GM21528 (cell line): Measurements from ENCODE around the gene EHD4.

ENCODE experiments used
- ATAC-seq: cut with Tn5 transposase; IDR thresholded peaks from one replicate; pipeline ENCODE4 v1.9.1; 2021; ENCODE audit warnings: mild to moderate bottlenecking, moderate library complexity; ENCODE audit not compliant: unreplicated experiment, low FRiP score

The EHD4 gene

DNA sequence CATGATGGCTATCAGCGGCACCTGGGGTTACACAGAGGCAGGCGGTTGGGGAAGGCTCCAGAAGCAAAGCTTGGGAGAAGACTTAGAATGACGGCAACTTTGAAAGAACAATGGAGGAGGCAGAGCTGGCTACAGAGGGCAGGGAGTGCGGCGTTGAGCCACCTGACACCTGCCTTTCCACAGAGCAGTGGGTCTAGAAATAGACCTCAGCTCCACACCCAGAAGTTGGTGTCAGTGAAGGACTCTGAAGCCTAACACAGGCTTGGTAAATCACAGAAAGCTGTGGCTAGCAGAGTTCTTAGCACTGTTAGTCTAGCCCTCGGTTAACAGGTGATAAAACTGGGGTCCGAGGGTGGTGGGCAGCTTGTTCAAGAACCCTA, 23.1 kb upstream of the EHD4 start:
- ATAC-seq = no peak

- ATAC-seq = no peak
Measured at GRCh38 chr15:41994772-41995475, 22.6 kb upstream of the EHD4 start.

GRCh38 chr15:41994171-41994650, 21.9 kb upstream of the EHD4 start:
- ATAC-seq = no peak

GRCh38 chr15:41993472-41994170, 21.3 kb upstream of the EHD4 start:
- no peak for ATAC-seq

GRCh38 chr15:41992803-41993190, 20.4 kb upstream of the EHD4 start:
- ATAC-seq = no peak

DNA sequence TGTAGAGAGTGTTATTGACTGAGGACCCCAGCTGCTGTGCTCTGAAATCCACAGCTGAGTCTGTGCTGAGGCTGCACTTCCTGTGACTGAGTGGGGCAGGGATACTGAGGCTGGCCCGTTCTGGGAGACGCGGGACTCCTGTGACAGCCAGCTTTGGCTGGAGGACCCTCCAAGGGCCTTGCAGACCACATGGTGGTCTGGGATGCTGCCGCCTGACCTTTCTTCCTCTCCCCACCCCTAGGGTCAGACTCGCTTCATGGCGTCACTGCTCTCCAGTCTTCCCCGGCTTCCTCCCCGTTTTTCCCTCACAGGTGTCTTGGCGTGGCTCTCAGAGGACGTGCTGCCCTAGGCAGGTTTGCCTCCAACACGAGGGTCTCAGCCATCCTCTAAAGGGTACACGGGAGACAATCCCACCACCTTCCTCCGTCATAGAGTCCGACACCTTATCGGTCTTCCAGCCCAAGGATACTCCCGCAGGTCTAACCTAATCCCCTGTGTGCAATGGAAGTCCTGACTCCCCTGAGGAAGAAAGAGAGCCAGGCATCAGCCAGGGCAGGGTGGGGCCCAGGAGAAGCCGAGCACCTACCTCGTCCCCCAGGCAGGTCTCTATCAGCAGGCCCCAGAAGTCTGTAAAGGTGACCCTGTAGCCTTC, 19.9 kb upstream of the EHD4 start:
- ATAC-seq = no peak

DNA sequence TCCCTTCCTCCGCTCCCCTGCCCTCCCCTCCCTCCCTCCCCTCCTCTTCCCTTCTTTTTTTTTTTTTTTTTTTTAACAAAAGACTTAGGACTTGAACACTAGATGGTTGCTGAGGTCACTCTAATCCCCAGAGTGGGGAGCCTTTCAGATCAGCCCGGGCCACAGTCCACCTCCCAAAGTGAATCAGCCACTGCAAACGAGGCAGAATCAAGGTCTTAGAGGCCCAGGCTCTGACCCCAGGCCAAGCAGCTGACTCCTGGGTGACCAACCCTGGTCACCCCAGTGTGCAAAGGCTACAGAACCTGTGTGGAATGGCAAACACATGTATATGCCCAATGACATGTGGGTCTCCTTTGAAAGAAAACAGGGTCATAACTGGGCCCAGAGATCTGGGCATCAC, 18.3 kb upstream of the EHD4 start:
- no peak for ATAC-seq

- no peak for ATAC-seq
Measured at GRCh38 chr15:41990243-41990605, 17.9 kb upstream of the EHD4 start.

DNA sequence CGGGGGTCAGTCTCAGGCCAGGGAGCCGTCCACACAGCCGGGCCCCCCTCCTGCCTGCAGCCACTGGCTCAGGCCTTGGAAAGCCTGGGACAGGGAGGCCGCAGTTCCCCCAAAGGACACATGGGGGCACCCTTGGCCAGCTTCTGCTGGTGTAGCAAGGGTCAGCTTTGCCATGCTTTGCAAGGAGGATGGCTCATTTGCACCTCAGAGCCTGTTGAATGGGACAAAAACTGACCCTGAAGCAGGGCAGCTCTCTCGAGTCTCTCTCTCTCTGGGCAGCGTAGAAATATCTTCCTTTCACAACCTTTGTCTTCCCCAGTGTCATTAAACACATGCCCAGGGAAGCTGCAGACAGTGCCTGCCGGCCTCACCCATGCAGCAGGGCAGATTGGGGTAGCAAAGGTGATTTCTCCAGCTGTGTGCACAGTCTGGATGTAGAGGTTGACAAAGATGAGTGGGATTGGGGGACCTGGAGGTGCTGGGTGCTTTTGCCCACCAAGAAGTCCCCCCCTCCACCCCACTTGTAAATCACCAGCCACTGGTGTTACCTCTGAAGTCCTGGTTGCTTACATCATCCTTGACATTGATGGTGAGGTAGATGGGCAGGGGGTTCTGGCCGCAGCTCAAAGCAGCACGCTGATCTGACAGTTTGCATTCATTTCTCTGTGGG, 17.4 kb upstream of the EHD4 start:
- ATAC-seq = no peak

- ATAC-seq = no peak
Measured at GRCh38 chr15:41988896-41989572, 16.7 kb upstream of the EHD4 start.

DNA sequence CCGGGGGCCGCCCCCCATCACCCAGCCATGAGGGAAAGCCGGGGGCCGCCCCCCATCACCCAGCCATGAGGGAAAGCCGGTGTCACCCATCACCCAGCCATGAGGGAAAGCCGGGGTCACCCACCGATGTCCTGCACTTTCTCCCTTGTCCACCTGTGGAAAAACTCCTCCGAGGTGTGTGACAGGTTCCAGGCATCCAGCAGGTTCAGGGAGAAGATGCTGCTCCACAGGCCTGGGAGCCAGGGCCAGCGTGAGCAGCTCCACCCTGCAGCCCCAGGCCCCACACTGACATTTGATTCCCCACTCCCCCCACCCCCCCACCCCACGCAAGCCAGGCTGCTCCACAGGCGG, 15.5 kb upstream of the EHD4 start:
- ATAC-seq = no peak

DNA sequence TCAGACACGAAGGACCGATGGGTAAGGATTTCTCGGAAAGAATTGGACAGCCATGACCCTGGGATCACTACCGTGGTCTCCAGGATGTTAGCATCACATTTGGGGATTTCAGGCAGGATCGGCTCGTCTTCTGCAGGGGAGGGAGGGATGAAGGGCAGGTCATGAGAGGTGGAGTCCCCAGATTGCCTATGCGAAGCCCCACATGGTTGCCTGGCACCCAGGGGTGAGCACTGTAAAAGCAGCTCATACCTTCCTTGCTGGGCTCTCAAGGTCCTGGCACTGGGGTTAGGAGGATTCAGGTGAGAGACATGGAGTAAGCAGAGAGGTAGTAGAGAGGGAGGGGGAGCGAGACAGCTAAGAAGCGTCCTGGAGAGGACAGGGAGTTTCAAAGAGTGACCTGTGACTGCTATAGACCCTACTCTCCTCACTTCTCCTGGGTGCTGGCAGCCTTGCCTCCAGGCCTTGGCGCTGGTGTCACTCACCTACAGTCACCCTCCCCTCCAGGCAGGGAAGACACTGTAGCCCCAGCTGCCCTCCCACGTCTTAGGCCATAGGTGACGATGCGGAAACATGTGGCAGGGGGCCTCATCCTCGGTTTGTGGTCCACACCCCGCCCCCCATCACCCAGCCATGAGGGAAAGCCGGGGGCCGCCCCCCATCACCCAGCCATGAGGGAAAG, 15.0 kb upstream of the EHD4 start:
- no peak for ATAC-seq

DNA sequence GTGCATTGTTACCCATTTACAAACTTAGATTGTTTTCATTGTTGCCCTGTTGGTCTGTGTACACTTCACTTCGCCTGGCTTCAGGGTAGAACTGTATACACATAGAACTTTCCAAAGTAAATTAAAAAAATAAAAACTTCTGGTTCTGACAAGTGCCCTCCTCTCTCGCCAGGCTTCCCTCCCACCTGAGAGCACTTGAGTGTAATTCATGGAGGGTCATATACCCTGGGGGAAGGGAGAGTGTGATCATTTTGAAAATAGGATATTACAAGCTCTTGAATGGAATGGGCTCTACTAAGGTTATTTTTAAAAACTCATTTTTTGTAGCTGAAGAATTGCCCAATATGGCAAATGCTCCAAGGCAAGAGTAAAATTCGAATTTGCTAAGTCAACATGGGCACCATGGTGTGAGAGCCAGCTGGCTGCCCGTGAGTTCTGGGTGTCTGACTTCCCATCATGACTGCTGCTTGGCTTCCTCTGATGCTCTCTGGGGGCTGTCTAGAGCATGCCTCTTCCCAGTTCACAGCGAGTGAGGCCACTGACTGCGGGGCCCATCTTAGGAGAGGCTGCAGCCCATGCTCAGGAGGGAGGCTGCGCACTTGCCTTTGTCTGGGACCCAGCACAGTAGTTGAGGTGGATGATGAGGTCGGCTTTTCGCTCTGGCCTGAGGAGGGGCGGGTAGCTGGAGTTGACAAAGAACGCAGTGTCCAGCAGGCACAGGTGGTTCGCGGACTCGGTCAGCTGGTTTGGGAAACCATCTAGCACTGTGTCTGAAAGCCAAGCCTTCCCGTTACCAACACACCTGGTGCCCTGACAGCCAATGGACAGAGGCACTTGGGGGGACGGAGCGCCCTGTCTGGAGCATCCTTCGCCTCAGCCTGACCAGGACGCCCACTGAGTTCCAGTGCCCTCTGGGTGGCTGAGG, 13.1 kb upstream of the EHD4 start:
- no peak for ATAC-seq

DNA sequence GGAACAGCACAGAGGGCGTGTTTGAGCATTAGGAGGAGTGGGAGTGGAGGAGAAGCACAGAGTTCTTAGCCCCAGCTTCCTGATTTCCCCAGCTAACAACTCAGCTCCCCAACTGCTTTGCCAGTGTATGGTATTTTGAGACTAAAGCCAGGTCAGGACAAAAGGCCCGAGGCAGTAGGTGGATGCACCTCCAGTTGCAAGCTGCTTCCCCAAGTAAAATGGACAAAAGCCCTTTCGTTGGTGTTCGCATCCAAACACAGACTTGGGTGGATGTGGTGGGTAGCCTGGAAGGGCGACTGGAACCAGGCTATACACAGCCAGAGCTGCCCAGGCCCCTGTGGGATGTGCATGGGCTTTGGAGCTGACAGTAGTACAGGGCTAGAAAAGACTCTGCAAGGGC, 12.3 kb upstream of the EHD4 start:
- ATAC-seq = no peak

DNA sequence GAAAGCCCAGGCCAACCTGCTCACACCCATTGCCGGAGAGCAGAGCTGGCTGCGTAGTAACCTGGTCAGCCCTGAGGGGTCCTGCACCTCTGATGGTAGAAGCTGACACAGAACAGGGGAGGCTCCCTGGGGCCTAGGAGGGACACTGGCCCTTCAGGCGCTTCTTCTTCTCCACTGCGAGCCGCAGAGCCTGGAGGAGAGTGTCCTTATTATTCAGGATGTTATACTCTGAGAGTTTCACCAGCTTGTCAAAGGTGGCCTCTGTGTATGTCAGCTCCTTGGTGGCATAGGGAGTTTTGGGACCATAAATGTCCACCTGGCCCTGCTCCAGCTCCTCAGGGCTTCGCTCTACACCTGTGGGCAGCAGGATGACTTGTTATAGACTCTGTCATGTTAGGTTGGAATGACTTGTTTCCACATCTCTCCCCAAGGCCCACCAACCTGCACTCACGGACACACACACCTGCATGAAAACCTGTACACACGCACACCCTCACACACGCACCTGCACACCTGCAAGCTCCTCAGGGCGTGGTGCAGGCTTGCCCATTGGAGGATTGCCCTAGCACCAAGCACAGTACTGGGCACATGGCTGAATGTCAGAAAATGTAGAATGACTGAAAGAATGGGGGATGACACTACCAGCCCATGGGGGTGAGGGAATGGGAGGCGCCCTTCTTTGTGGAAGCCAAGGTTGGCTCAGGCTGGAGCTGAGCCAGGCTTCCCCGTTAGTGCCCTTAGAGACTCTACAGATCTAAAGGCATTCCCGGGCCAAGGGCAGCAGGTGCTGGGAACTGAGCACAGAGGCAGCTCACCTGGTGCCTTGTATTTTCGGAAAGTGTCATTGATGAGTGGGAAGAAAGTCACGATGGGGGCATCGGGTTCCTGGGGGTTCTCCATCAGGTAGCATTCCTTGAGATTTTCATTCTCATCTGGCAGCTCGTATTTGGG, 11.5 kb upstream of the EHD4 start:
- ATAC-seq = no peak

DNA sequence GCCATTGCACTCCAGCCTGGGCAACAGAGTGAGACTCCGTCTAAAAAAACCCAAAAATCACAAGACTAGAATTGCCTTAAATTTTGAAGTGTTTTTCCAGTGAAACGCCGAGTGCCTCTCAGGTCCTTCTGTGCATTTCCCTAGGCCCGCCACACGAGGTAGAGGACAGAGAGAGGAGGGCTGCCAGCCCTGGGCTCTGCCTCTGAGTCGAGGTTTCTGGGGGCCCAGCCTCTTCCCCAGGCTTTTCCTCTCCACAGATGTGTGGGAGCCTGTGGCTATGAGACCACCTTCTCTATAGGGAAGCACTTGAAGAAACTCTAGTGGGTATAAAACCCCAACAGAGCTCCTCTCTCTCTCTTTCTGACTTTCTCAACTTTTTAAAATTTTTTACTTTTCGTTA, 10.9 kb upstream of the EHD4 start:
- ATAC-seq = no peak

DNA sequence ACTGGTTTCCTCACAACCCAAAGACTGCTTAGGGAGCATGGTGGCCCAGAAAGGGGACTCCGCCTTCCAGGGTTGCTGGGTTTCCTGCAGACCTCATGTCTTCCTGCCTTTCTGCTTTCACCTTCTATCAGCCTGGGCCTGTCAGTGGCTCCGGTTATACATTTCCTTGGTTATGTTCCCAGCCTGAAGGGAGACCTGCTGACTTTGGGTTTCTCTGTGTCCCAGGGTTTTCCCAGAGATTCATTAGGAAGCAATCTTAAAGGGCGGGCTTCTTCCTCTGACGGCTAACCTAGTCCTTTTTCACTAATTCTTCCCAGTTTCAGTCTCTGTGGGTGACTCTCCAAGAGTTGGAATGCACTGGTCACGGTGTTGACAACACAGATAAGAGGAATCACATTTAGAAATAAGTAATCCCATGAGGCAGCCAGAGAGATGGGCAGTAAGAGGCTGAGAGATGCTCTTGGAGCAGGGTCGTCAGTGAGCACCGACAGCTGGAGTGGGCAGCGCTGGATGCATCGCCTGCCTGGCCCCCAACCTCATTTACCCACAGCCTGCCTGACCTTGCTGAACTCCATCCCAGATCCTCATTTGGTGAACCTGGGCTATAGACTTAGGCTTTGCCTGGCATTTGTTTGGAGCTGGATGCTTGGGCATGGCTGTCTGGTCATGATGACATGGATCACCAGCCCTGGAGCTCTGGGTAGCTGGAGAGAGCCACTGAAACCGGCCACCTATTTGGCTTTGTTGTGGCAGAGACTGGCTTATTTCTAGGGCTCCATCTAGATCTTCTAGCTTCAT, 10.0 kb upstream of the EHD4 start:
- ATAC-seq = no peak
